Stimulated activated naive B cell treated with anti-CD40 and anti-IgM and Interleukin-4, amounts not matched to agents 10 μg/mL and 1 μg/mL and 100 μg/mL, for 72 hours (primary cell): ENCODE data around the gene CAMSAP2.
"Not testable (repeated sequence)": the region's sequence is repeated elsewhere in the genome, so short reads cannot be mapped to it uniquely, and the experiment has no call there.

Experiments
- ATAC-seq, 2 donors: fragments of 150-1000 bp; cut with Tn5 transposase; replicated peaks; 2 replicates each; pipeline ENCODE4 v1.10.0; 2021; ENCODE audit warnings: moderate library complexity in 1 of 2
- DNase-seq: peaks from one replicate; pipeline ENCODE4 v3.0.0; 2021
- H3K27ac Mint-ChIP-seq: one replicate; pipeline ENCODE4 v1.8.0; 2022; ENCODE audit warnings: mild to moderate bottlenecking, mixed read lengths
- H3K27me3 Mint-ChIP-seq, 2 donors: one replicate each; pipeline ENCODE4 v1.8.0; 2022; ENCODE audit warnings: mixed read lengths in 2 of 2
- H3K36me3 Mint-ChIP-seq, 2 donors: one replicate each; pipeline ENCODE4 v1.8.0; 2022; ENCODE audit warnings: mixed read lengths in 2 of 2, mild to moderate bottlenecking in 1 of 2
- H3K4me1 Mint-ChIP-seq, 2 donors: one replicate each; pipeline ENCODE4 v1.8.0; 2022; ENCODE audit warnings: mixed read lengths in 2 of 2, mild to moderate bottlenecking in 1 of 2
- H3K4me3 Mint-ChIP-seq, 2 donors: one replicate each; pipeline ENCODE4 v1.8.0; 2022; ENCODE audit warnings: mild to moderate bottlenecking in 2 of 2, mixed read lengths in 2 of 2, moderate library complexity in 1 of 2
- H3K9me3 Mint-ChIP-seq, 2 donors: one replicate each; pipeline ENCODE4 v1.8.0; 2022; ENCODE audit warnings: mixed read lengths in 2 of 2, mild to moderate bottlenecking in 1 of 2

The CAMSAP2 gene

GRCh38 chr1:200727257-200727656, 11.4 kb upstream of the CAMSAP2 start:
- no peak overlapping the region for H3K27ac Mint-ChIP-seq
- H3K4me1 Mint-ChIP-seq = no peaks in the 10 kb centered on the region
- H3K27me3 Mint-ChIP-seq = peaks cover 4 to 7% of the 10 kb centered on the region in 2 donors
- no peak for ATAC-seq
- no peaks in the 10 kb centered on the region for H3K36me3 Mint-ChIP-seq
- no peak for DNase-seq
- no peak overlapping the region for H3K4me3 Mint-ChIP-seq
- no peaks in the 10 kb centered on the region for H3K9me3 Mint-ChIP-seq

GRCh38 chr1:200729863-200730262, 8.8 kb upstream of the CAMSAP2 start:
- peaks cover 8 to 9% of the 10 kb centered on the region in 2 donors for H3K27me3 Mint-ChIP-seq
- H3K4me1 Mint-ChIP-seq = no peaks in the 10 kb centered on the region
- H3K4me3 Mint-ChIP-seq = no peak overlapping the region
- ATAC-seq = no peak
- H3K9me3 Mint-ChIP-seq = no peaks in the 10 kb centered on the region
- no peaks in the 10 kb centered on the region for H3K36me3 Mint-ChIP-seq
- no peak overlapping the region for H3K27ac Mint-ChIP-seq
- no peak for DNase-seq

DNA sequence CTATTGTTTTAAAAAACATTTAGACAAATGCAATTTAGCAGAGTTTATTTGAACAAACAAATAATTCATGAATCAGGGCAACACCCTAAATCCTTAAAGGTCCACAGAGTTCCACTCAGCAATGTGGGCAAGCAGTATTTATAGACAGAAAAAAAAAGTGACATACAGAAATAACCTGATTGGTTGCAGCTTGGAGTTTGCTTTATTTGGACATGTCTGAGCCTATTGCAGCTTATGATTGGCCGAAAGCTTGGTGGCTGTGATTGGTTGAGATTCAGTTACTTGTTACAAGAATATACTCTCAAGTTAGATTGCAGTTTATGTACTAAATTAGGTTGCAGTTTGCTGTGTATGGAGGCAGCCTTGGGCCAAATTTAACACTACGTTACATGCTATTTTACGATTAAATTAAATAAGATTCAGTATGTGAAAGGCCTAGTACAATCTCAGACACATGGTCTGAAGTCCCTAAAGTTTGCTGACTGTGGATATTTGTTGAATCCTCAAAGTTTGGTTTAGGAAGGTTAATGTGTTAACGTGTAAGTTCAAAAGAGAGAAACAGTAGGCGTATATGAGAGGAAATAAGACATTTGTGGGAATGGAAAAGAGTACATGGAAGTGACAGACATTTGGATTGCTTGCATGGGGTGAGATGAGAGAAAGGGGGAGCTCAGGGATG, 6.9 kb upstream of the CAMSAP2 start:
- DNase-seq (no peak), ATAC-seq (no peak)
- H3K9me3 Mint-ChIP-seq = no peaks in the 10 kb centered on the region
- peaks cover 8 to 9% of the 10 kb centered on the region in 2 donors for H3K27me3 Mint-ChIP-seq
- no peak overlapping the region for H3K4me3 Mint-ChIP-seq
- H3K27ac Mint-ChIP-seq = no peak overlapping the region
- no peaks in the 10 kb centered on the region for H3K36me3 Mint-ChIP-seq
- H3K4me1 Mint-ChIP-seq = no peaks in the 10 kb centered on the region

- no peak overlapping the region for H3K27ac Mint-ChIP-seq
- H3K36me3 Mint-ChIP-seq = no peaks in the 10 kb centered on the region
- DNase-seq (no peak), ATAC-seq (no peak)
- no peaks in the 10 kb centered on the region for H3K9me3 Mint-ChIP-seq
- H3K4me1 Mint-ChIP-seq = no peaks in the 10 kb centered on the region
- H3K27me3 Mint-ChIP-seq = peaks cover 8 to 9% of the 10 kb centered on the region in 2 donors
- H3K4me3 Mint-ChIP-seq = no peak overlapping the region
These were observed 6.3 kb upstream of the CAMSAP2 start for GRCh38 chr1:200732438-200732837.

GRCh38 chr1:200733907-200734306, 4.8 kb upstream of the CAMSAP2 start:
- Mint-ChIP-seq H3K4me3 (no peak overlapping the region), H3K9me3 (no peaks in the 10 kb centered on the region), H3K27ac (no peak overlapping the region), H3K36me3 (peaks cover 0 to 6% of the 10 kb centered on the region in 2 donors), H3K27me3 (peaks cover 14 to 22% of the 10 kb centered on the region in 2 donors), H3K4me1 (peaks cover 10 to 13% of the 10 kb centered on the region in 2 donors)
- DNase-seq (no peak), ATAC-seq (no peak)

DNA sequence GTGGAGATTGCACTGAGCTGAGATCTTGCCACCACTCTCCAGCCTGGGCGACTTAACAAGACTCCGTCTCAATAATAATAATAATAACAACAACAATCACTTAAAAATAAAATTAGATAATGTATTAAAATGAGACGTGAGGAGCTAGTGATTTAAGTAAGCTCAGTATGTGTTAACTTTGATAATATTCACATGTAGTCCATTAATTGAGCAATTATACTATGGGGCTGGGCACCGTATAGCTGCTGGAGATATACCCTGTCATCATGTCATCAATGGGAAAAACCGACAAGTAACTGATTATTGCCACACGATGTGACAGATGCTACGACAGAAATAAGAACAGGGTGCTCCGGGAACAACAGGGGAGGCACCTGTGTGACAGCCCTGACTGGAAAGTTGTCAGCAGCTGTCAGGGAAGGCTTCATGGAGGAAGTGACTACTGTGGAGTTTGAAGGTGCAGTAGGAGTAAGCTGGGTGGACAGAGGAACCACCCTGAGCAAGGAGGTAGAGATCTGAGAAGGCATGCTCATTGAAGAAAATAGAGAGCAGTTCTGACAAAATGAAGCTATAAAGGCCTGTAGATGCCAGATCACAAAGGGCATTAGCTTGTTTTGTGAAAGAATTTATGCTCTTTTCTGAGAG, 924 bp upstream of the CAMSAP2 start:
- no peak for DNase-seq
- Mint-ChIP-seq H3K27ac (peak overlapping the region; percentile 15), H3K36me3 (peaks cover 0 to 6% of the 10 kb centered on the region in 2 donors), H3K4me3 (peak overlapping the region; percentile 97), H3K9me3 (no peaks in the 10 kb centered on the region), H3K27me3 (peaks cover 13 to 16% of the 10 kb centered on the region in 2 donors), H3K4me1 (peaks cover 13% of the 10 kb centered on the region in 2 donors)
- ATAC-seq = peak in 1 of 2 donors; percentile 42

- H3K9me3 Mint-ChIP-seq = no peaks in the 10 kb centered on the region
- peaks cover 0 to 6% of the 10 kb centered on the region in 2 donors for H3K36me3 Mint-ChIP-seq
- ATAC-seq (peak; percentile 71 to 72), DNase-seq (peak; percentile 5)
- peak overlapping the region; percentile 97 for H3K4me3 Mint-ChIP-seq
- H3K27me3 Mint-ChIP-seq = peaks cover 15 to 25% of the 10 kb centered on the region in 2 donors
- peak overlapping the region; percentile 95 for H3K27ac Mint-ChIP-seq
- H3K4me1 Mint-ChIP-seq = peaks cover 13% of the 10 kb centered on the region in 2 donors
These were observed 407 bp downstream of the CAMSAP2 start for GRCh38 chr1:200738949-200739651.

GRCh38 chr1:200739702-200740570, 1.2 kb downstream of the CAMSAP2 start:
- Mint-ChIP-seq H3K9me3 (no peaks in the 10 kb centered on the region), H3K27ac (peak overlapping the region; percentile 27), H3K4me1 (peaks cover 13% of the 10 kb centered on the region in 2 donors), H3K4me3 (peak overlapping the region; percentile 69 to 97), H3K36me3 (peaks cover 0 to 6% of the 10 kb centered on the region in 2 donors), H3K27me3 (peaks cover 22 to 33% of the 10 kb centered on the region in 2 donors)
- ATAC-seq = no peak
- DNase-seq = no peak

DNA sequence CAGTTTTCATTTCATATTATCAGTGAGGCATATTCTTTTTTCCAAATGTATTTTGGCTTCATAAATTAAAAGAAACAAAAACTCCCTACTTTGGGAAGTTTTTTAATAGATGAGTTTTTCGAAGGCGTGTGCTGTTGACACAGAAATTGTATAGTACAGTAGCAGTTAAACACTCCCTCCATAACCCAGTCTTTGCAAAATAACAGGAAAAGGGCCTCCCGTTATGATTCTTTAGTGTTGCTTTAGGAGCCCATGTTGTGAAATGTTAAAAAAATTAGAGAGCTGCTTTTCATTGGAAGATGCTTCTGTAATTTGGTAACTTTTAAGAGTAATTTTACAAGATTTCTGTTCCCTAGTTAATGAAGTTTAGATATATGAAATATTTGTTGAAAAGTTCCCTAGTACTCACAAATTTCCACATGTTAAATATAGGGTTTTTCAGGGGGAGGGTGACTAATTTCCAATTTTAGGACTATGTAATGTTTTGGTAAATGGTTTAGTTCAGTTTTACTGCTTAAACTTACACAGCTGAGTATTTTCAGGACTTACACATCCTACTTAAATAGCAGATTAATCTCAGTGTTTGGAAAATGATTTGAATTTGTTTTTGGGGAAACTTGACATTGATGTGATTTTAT, 2.0 kb downstream of the CAMSAP2 start:
- Mint-ChIP-seq H3K4me1 (peaks cover 13% of the 10 kb centered on the region in 2 donors), H3K4me3 (no peak overlapping the region), H3K36me3 (peaks cover 0 to 6% of the 10 kb centered on the region in 2 donors), H3K27ac (no peak overlapping the region), H3K27me3 (peaks cover 22 to 33% of the 10 kb centered on the region in 2 donors), H3K9me3 (no peaks in the 10 kb centered on the region)
- ATAC-seq = no peak
- no peak for DNase-seq

DNA sequence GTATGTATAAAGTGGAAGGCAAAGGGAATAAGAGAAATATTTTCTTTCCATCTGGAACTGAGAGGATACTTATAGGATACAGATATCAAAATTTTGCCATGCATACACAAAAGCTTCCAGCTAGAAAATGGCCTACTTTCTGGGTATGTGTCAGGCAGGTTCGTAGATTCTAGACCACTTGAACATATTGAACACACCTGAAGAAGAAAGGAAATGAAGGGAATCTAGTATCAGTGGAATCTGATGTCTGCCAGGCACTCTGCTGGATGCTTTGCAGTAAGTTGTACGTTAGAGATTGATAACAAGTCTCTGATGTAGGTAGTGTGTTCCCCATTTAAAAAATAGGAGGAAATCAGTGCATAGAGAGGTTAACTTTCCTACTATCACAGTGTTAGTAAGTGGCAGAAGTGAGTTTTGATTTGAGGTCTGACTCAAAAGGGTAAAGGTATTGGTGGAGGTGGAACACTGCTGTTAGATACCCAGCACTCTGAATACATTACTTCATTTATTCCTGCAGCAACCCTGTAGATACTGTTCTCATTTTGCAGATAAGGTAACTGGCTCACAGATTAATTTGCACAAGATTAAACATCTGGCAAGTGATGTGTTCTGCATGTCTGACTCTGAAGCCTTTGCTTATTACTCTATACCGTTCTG, 3.0 kb downstream of the CAMSAP2 start:
- H3K4me1 Mint-ChIP-seq = peaks cover 13% of the 10 kb centered on the region in 2 donors
- H3K9me3 Mint-ChIP-seq = no peaks in the 10 kb centered on the region
- DNase-seq (no peak), ATAC-seq (no peak)
- peaks cover 28 to 40% of the 10 kb centered on the region in 2 donors for H3K27me3 Mint-ChIP-seq
- H3K4me3 Mint-ChIP-seq = no peak overlapping the region
- no peak overlapping the region for H3K27ac Mint-ChIP-seq
- H3K36me3 Mint-ChIP-seq = peaks cover 0 to 10% of the 10 kb centered on the region in 2 donors

- ATAC-seq = no peak
- Mint-ChIP-seq H3K9me3 (no peaks in the 10 kb centered on the region), H3K4me3 (no peak overlapping the region), H3K27ac (no peak overlapping the region), H3K27me3 (peaks cover 30 to 32% of the 10 kb centered on the region in 2 donors), H3K36me3 (peaks cover 0 to 4% of the 10 kb centered on the region in 2 donors), H3K4me1 (peaks cover 0 to 3% of the 10 kb centered on the region in 2 donors)
- DNase-seq = no peak
These were observed 5.5 kb downstream of the CAMSAP2 start for GRCh38 chr1:200744143-200744542.

DNA sequence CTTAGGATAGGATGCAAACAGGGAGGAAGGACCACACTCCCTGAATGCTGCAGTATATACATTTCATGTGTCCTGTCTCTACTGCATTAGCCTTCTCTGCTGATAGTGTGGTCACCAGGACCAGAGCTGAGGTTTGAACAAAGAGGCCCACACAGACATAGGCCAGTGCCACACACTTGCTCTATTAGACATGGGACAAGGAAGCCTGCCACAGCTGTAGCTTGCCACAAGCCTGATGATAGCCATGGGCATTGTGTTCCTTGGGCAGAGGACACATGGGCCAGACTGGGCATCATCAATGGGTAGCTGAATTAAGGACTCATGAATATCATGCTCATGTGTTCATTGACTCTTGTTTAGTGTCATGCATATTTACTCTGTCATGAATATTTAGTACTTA, 10.4 kb downstream of the CAMSAP2 start:
- Mint-ChIP-seq H3K27me3 (peaks cover 23 to 29% of the 10 kb centered on the region in 2 donors), H3K9me3 (no peaks in the 10 kb centered on the region), H3K4me3 (no peak overlapping the region), H3K36me3 (peaks cover 0 to 4% of the 10 kb centered on the region in 2 donors), H3K27ac (no peak overlapping the region), H3K4me1 (peaks cover 0 to 3% of the 10 kb centered on the region in 2 donors)
- ATAC-seq (no peak), DNase-seq (no peak)

GRCh38 chr1:200750749-200751148, 12.1 kb downstream of the CAMSAP2 start:
- H3K36me3 Mint-ChIP-seq, H3K9me3 Mint-ChIP-seq, H3K27ac Mint-ChIP-seq, DNase-seq, H3K4me3 Mint-ChIP-seq, ATAC-seq, H3K4me1 Mint-ChIP-seq: not testable (repeated sequence)
- peaks cover 18 to 22% of the 10 kb centered on the region in 2 donors for H3K27me3 Mint-ChIP-seq
